MM.1S (cell line): ENCODE results near the gene CRIP3.

Experiments used
- DNase-seq: peaks from one replicate; pipeline ENCODE4 v3.0.0-alpha.2; 2015
- H2AFZ ChIP-seq: fragments of 300-600 bp; sonication (generic); 2 replicates; pipeline ENCODE4 v1.6.0; 2016; ENCODE audit warnings: antibody characterized with exemption, low read length
- H3F3A ChIP-seq: fragments of 300-600 bp; sonication (generic); 2 replicates; pipeline ENCODE4 v1.6.1; 2016; ENCODE audit warnings: mild to moderate bottlenecking, antibody characterized with exemption, low read length, moderate library complexity, mixed read lengths; ENCODE audit not compliant: insufficient read depth
- H3K27ac ChIP-seq: fragments of 300-600 bp; sonication (generic); 2 replicates; pipeline ENCODE4 v1.5.1; 2016; ENCODE audit warnings: mild to moderate bottlenecking, low read length
- H3K27me3 ChIP-seq: fragments of 300-600 bp; sonication (generic); replicated peaks from 2 replicates; pipeline ENCODE4 v1.6.0; 2016; ENCODE audit warnings: low read length; ENCODE audit not compliant: insufficient read depth
- H3K36me3 ChIP-seq: fragments of 300-600 bp; sonication (generic); replicated peaks from 2 replicates; pipeline ENCODE4 v1.6.1; 2016; ENCODE audit warnings: mild to moderate bottlenecking, low read length, mixed read lengths; ENCODE audit not compliant: insufficient read depth
- H3K4me1 ChIP-seq: fragments of 300-600 bp; sonication (generic); 2 replicates; pipeline ENCODE4 v1.6.1; 2016; ENCODE audit warnings: low read length, mixed read lengths
- H3K4me2 ChIP-seq: fragments of 300-600 bp; sonication (generic); 2 replicates; pipeline ENCODE4 v1.6.0; 2016; ENCODE audit warnings: low read depth, low read length
- H3K4me3 ChIP-seq: fragments of 300-600 bp; sonication (generic); 2 replicates; pipeline ENCODE4 v1.5.1; 2016; ENCODE audit warnings: low read length, mixed read lengths
- H3K79me2 ChIP-seq: fragments of 300-600 bp; sonication (generic); 2 replicates; pipeline ENCODE4 v1.6.1; 2016; ENCODE audit warnings: mixed run types, low read length, mixed read lengths
- H3K9ac ChIP-seq: fragments of 300-600 bp; sonication (generic); 2 replicates; pipeline ENCODE4 v1.6.1; 2016; ENCODE audit warnings: low read length, mixed read lengths
- H3K9me2 ChIP-seq: fragments of 300-600 bp; sonication (generic); replicated peaks from 2 replicates; pipeline ENCODE4 v1.6.1; 2016; ENCODE audit warnings: mild to moderate bottlenecking, low read length, mixed read lengths; ENCODE audit not compliant: insufficient read depth
- H3K9me3 ChIP-seq: fragments of 300-600 bp; sonication (generic); replicated peaks from 2 replicates; pipeline ENCODE4 v1.6.1; 2016; ENCODE audit warnings: mild to moderate bottlenecking, low read length, mixed read lengths; ENCODE audit not compliant: insufficient read depth
- H4K20me1 ChIP-seq: fragments of 300-600 bp; sonication (generic); 2 replicates; pipeline ENCODE4 v1.6.1; 2016; ENCODE audit warnings: mild to moderate bottlenecking, low read length, moderate library complexity, mixed read lengths; ENCODE audit not compliant: insufficient read depth
- EZH2phosphoT487 ChIP-seq: fragments of 300-600 bp; sonication (generic); IDR thresholded peaks from 2 replicates; pipeline ENCODE4 v1.6.1; 2018; ENCODE audit warnings: antibody characterized with exemption, low read length

CRIP3 gene

GRCh38 chr6:43256670-43257366 is 51.8 kb downstream of the CRIP3 start:
- H3F3A ChIP-seq = no peaks in the 10 kb centered on the region
- H3K27ac ChIP-seq = no peak overlapping the region
- no peak overlapping the region for H3K4me3 ChIP-seq
- no peaks in the 10 kb centered on the region for H3K79me2 ChIP-seq
- H3K4me1 ChIP-seq = peaks cover 13% of the 10 kb centered on the region
- H2AFZ ChIP-seq = 0 out of 2 replicates have a peak overlapping the region, but pooled peaks have one; percentile 19
- H3K9me2 ChIP-seq = no peaks in the 10 kb centered on the region
- no peaks in the 10 kb centered on the region for H3K36me3 ChIP-seq
- H4K20me1 ChIP-seq = no peaks in the 10 kb centered on the region
- no peaks in the 10 kb centered on the region for H3K9me3 ChIP-seq
- H3K9ac ChIP-seq = no peak overlapping the region
- H3K27me3 ChIP-seq = no peaks in the 10 kb centered on the region
- TF ChIP-seq EZH2phosphoT487 = no peak
- H3K4me2 ChIP-seq = no peak overlapping the region
- no peak for DNase-seq
